Trophoblast cell (in vitro differentiated cells and primary cell): ENCODE data around the gene ARHGDIB.

Experiments
- DNase-seq, 2 donors: peaks; one replicate each; pipeline ENCODE4 v3.0.0-alpha.2; 2016
- H2AFZ ChIP-seq: 2 replicates; pipeline ENCODE4 v1.6.1; 2013; ENCODE audit warnings: low read length, moderate library complexity, mild to moderate bottlenecking; ENCODE audit not compliant: insufficient read depth, poor library complexity
- H2AK5ac ChIP-seq: 2 replicates; pipeline ENCODE4 v1.6.1; 2013; ENCODE audit warnings: mild to moderate bottlenecking, low read length
- H2BK120ac ChIP-seq: 2 replicates; pipeline ENCODE4 v1.6.1; 2013; ENCODE audit warnings: low read length, mild to moderate bottlenecking, moderate library complexity; ENCODE audit not compliant: insufficient read depth, poor library complexity
- H2BK12ac ChIP-seq: 2 replicates; pipeline ENCODE4 v1.6.1; 2013; ENCODE audit warnings: mild to moderate bottlenecking, low read length, moderate library complexity
- H2BK5ac ChIP-seq: 2 replicates; pipeline ENCODE4 v1.6.1; 2013; ENCODE audit warnings: low read length, low read depth, moderate library complexity, mild to moderate bottlenecking; ENCODE audit not compliant: poor library complexity
- H3K14ac ChIP-seq: 2 replicates; pipeline ENCODE4 v1.6.1; 2013; ENCODE audit warnings: mild to moderate bottlenecking, low read length
- H3K18ac ChIP-seq: 2 replicates; pipeline ENCODE4 v1.6.1; 2013; ENCODE audit warnings: mild to moderate bottlenecking, low read length
- H3K23ac ChIP-seq: 2 replicates; pipeline ENCODE4 v1.6.1; 2013; ENCODE audit warnings: low read length
- H3K27ac ChIP-seq: 2 replicates; pipeline ENCODE4 v1.5.1; 2013; ENCODE audit warnings: low read depth, mild to moderate bottlenecking, inconsistent platforms, low read length, moderate library complexity
- H3K27me3 ChIP-seq: 2 replicates; pipeline ENCODE4 v1.6.1; 2013; ENCODE audit warnings: inconsistent platforms, mild to moderate bottlenecking, low read length, moderate library complexity; ENCODE audit not compliant: insufficient read depth
- H3K36me3 ChIP-seq, 2 experiments: 1 replicate in 1 of 2; 2 replicates in 1 of 2; pipeline ENCODE4 v1.6.1; 2013; ENCODE audit warnings: low read length in 2 of 2, mild to moderate bottlenecking in 2 of 2, moderate library complexity in 1 of 2; ENCODE audit not compliant: insufficient read depth in 2 of 2, control insufficient read depth in 1 of 2
- H3K4ac ChIP-seq: 2 replicates; pipeline ENCODE4 v1.6.1; 2013; ENCODE audit warnings: low read depth, mild to moderate bottlenecking, low read length, moderate library complexity
- H3K4me1 ChIP-seq, 2 experiments: 1 replicate in 1 of 2; 2 replicates in 1 of 2; pipeline ENCODE4 v1.6.1; 2013; ENCODE audit warnings: low read length in 2 of 2, mild to moderate bottlenecking in 2 of 2, moderate library complexity in 1 of 2; ENCODE audit not compliant: insufficient read depth in 2 of 2, control insufficient read depth in 1 of 2
- H3K4me2 ChIP-seq: 2 replicates; pipeline ENCODE4 v1.6.1; 2013; ENCODE audit warnings: inconsistent platforms, mild to moderate bottlenecking, low read length, moderate library complexity
- H3K4me3 ChIP-seq: 2 replicates; pipeline ENCODE4 v1.5.1; 2013; ENCODE audit warnings: mild to moderate bottlenecking, low read depth, low read length, inconsistent platforms
- H3K79me1 ChIP-seq: one replicate; pipeline ENCODE4 v1.6.1; 2013; ENCODE audit warnings: low read length
- H3K79me2 ChIP-seq: 2 replicates; pipeline ENCODE4 v1.6.1; 2013; ENCODE audit warnings: low read length, mild to moderate bottlenecking; ENCODE audit not compliant: control insufficient read depth, insufficient read depth, poor library complexity
- H3K9ac ChIP-seq: 2 replicates; pipeline ENCODE4 v1.6.1; 2013; ENCODE audit warnings: mild to moderate bottlenecking, low read length
- H3K9me3 ChIP-seq: 2 replicates; pipeline ENCODE4 v1.6.1; 2013; ENCODE audit warnings: low read depth, mild to moderate bottlenecking, control low read depth, inconsistent platforms, low read length; ENCODE audit not compliant: insufficient read depth
- H4K12ac ChIP-seq: 2 replicates; pipeline ENCODE4 v1.6.1; 2013; ENCODE audit warnings: low read depth, mild to moderate bottlenecking, low read length, moderate library complexity
- H4K8ac ChIP-seq: 2 replicates; pipeline ENCODE4 v1.6.1; 2013; ENCODE audit warnings: low read depth, mild to moderate bottlenecking, low read length, moderate library complexity
- H4K91ac ChIP-seq: one replicate; pipeline ENCODE4 v1.6.1; 2013; ENCODE audit warnings: low read depth, mild to moderate bottlenecking, low read length, moderate library complexity
- WGBS: extraction: QIAGEN DNeasy Blood & Tissue Kit; methylation state at CpG from one replicate; pipeline ENCODE4 v1.1.7; 2013; ENCODE audit warnings: missing lambda C conversion rate; ENCODE audit not compliant: insufficient read length, insufficient coverage; ENCODE audit errors: extremely low coverage; 5-methylcytosine and 5-hydroxymethylcytosine counted together

Gene ARHGDIB

DNA sequence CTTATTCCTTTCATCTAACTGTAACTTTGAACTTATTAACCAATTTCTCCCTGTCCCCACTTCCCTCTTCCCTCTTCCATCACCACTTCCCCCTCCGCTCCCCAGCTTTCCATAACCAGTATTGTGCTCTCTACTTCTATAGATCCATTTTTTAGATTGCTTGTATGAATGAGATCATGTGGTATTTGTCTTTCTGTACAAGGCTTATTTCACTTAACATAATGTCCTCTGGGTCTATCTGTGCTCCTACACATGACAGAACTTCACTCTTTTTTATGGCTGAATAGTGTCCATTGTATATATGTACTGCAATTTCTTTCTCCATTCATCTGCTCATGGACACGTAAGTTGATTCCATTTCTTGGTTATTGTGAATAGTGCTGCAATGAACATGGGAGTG, 37.5 kb downstream of the ARHGDIB start:
- Histone ChIP-seq H4K91ac (no peak overlapping the region), H2BK120ac (no peak overlapping the region), H2BK12ac (no peak overlapping the region), H3K27ac (no peak overlapping the region), H2BK5ac (no peak overlapping the region), H2AK5ac (no peak overlapping the region), H3K23ac (no peak overlapping the region), H3K36me3 (peaks cover 4 to 6% of the 10 kb centered on the region in 2 experiments), H3K27me3 (no peaks in the 10 kb centered on the region), H3K4me1 (peaks cover 0 to 4% of the 10 kb centered on the region in 2 experiments), H4K8ac (no peak overlapping the region), H3K4me3 (no peak overlapping the region), H2AFZ (no peak overlapping the region), H3K4ac (no peak overlapping the region), H3K9me3 (no peaks in the 10 kb centered on the region), H3K18ac (no peak overlapping the region), H3K14ac (no peak overlapping the region), H3K4me2 (no peak overlapping the region), H3K79me2 (peaks cover 1% of the 10 kb centered on the region), H3K9ac (no peak overlapping the region), H4K12ac (no peak overlapping the region), H3K79me1 (peaks cover 13% of the 10 kb centered on the region)
- no peak for DNase-seq
- WGBS = no CpG with 5 or more reads among the region's 2 CpGs

DNA sequence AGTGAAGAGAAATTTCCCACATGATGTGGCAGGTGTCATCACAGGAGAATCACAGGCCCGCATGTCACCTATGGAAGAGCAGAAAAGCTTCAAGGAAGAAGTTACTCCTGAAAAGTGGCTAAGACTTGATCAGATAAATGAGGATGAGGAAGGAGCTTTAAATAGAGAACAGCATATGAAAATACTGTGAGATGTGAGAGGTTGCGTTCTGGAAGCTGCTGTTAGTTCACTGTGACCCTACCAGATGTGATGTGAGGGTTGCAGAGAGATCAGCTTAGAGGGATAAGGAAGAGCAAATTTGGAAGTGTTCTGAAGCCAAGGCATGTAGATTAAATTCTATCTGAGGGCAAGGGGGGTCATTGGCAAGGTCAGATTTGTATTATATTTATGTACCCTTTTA, 40.2 kb downstream of the ARHGDIB start:
- no peak overlapping the region for H3K4me2 ChIP-seq
- H2BK120ac ChIP-seq = no peak overlapping the region
- H3K4me3 ChIP-seq = no peak overlapping the region
- no peak overlapping the region for H3K4ac ChIP-seq
- DNase-seq = no peak
- H3K9me3 ChIP-seq = no peaks in the 10 kb centered on the region
- no CpG with 5 or more reads among the region's 2 CpGs for WGBS
- no peak overlapping the region for H3K23ac ChIP-seq
- no peak overlapping the region for H3K27ac ChIP-seq
- H2BK5ac ChIP-seq = no peak overlapping the region
- H3K27me3 ChIP-seq = no peaks in the 10 kb centered on the region
- no peak overlapping the region for H2AFZ ChIP-seq
- H4K8ac ChIP-seq = no peak overlapping the region
- no peak overlapping the region for H3K18ac ChIP-seq
- peaks cover 0 to 2% of the 10 kb centered on the region in 2 experiments for H3K4me1 ChIP-seq
- no peak overlapping the region for H3K14ac ChIP-seq
- no peak overlapping the region for H4K12ac ChIP-seq
- H2AK5ac ChIP-seq = no peak overlapping the region
- H3K36me3 ChIP-seq = peaks cover 6 to 13% of the 10 kb centered on the region in 2 experiments
- no peak overlapping the region for H4K91ac ChIP-seq
- H3K79me2 ChIP-seq = no peaks in the 10 kb centered on the region
- peak overlapping the region; percentile 39 for H2BK12ac ChIP-seq
- H3K79me1 ChIP-seq = peaks cover 1% of the 10 kb centered on the region
- H3K9ac ChIP-seq = no peak overlapping the region

DNA sequence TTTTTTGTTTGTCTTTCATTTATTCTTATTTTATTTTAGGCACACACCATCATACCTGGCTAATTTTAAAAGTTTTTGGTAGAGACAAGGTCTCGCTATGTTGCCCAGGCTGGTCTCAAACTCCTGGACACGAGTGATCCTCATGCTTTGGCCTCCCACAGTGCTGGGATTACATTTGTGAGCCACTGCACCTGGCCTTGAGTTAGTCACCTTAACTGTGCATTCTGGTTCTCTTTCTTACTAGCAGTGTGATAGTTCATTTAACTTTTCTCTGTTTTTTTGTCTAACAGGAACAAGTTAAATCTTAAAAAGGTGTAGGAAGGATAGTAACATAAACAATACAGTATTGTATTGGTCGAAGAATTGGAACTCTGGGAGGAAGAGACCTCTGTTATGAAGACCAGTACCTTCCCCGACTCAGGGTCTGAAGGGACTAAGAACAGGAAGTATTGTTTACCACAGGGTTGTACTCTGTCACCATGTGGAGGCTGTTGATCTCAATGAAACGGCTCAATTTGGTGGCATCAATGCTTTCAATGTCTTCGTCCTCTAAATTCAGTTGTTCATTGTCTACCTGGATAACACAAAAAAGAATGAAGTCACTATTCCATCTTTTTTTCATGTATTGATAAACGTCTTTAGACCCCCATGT, 40.8 kb downstream of the ARHGDIB start:
- no peak overlapping the region for H3K9ac ChIP-seq
- H3K4me3 ChIP-seq = no peak overlapping the region
- H2AK5ac ChIP-seq = no peak overlapping the region
- no peak overlapping the region for H3K23ac ChIP-seq
- H2AFZ ChIP-seq = no peak overlapping the region
- H2BK120ac ChIP-seq = no peak overlapping the region
- H3K27ac ChIP-seq = no peak overlapping the region
- peaks cover 1% of the 10 kb centered on the region for H3K79me1 ChIP-seq
- no peak overlapping the region for H4K91ac ChIP-seq
- no peak overlapping the region for H3K18ac ChIP-seq
- no peak overlapping the region for H3K4ac ChIP-seq
- peaks cover 6 to 13% of the 10 kb centered on the region in 2 experiments for H3K36me3 ChIP-seq
- no peaks in the 10 kb centered on the region for H3K9me3 ChIP-seq
- no peaks in the 10 kb centered on the region for H3K27me3 ChIP-seq
- H2BK12ac ChIP-seq = no peak overlapping the region
- H3K4me1 ChIP-seq = peaks cover 0 to 2% of the 10 kb centered on the region in 2 experiments
- H2BK5ac ChIP-seq = no peak overlapping the region
- whole genome bisulfite sequencing = no CpG with 5 or more reads among the region's 7 CpGs
- no peak overlapping the region for H4K12ac ChIP-seq
- DNase-seq = no peak
- H3K14ac ChIP-seq = no peak overlapping the region
- H3K79me2 ChIP-seq = no peaks in the 10 kb centered on the region
- H4K8ac ChIP-seq = no peak overlapping the region
- no peak overlapping the region for H3K4me2 ChIP-seq

DNA sequence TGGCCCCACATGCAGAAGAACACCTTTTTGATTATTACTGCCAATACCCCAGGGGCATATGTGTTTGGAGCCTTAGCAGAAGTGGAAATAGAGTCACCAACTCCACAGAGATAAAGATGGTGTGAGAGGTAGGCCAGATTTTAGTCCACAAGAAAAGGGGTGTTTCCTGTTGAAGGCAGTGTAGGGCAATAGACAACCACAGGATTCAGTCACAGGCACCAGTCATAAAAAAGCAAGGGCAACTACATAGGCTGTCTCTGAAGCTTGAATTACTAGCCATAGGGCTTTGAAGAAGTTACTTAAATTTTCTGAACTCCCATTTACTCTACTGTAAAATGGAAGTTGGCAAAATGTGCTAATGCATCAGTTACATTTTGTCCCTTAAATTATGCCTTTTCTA, 41.9 kb downstream of the ARHGDIB start:
- Histone ChIP-seq H3K4me2 (no peak overlapping the region), H2BK120ac (no peak overlapping the region), H3K14ac (no peak overlapping the region), H3K79me1 (peaks cover 1% of the 10 kb centered on the region), H3K23ac (no peak overlapping the region), H3K18ac (no peak overlapping the region), H3K27me3 (no peaks in the 10 kb centered on the region), H3K27ac (no peak overlapping the region), H3K79me2 (no peaks in the 10 kb centered on the region), H2AK5ac (no peak overlapping the region), H4K91ac (no peak overlapping the region), H3K36me3 (peaks cover 6 to 14% of the 10 kb centered on the region in 2 experiments), H3K9me3 (peaks cover under 1% of the 10 kb centered on the region), H4K12ac (no peak overlapping the region), H2AFZ (no peak overlapping the region), H2BK12ac (no peak overlapping the region), H3K4me3 (no peak overlapping the region), H3K4me1 (peaks cover 0 to 2% of the 10 kb centered on the region in 2 experiments), H4K8ac (no peak overlapping the region), H2BK5ac (no peak overlapping the region), H3K9ac (no peak overlapping the region), H3K4ac (no peak overlapping the region)
- DNase-seq = no peak
